K562 (cell line): ENCODE results near the gene CALHM4. TPM values are rescaled to one million over a fixed set of nuclear protein-coding genes. Genes with fewer than 3 reads are reported as not detected.
A peak's percentile ranks its signal among the peaks of the same experiment; 100 is the strongest.

Source experiments
- ATAC-seq: fragments of 200-7000 bp; cut with Tn5 transposase; 3 replicates; pipeline ENCODE4 v1.9.1; 2020; ENCODE audit warnings: moderate library complexity
- BruUV-seq: library from RNA; stranded (reverse); fragments of 400-500 nt; replicated peaks from 2 replicates; lab custom pipeline; 2021; lab: Mats Ljungman, UMichigan
- CTCF ChIA-PET: fragments of 300-600 bp; formaldehyde crosslinking; extraction: SDS; loops from one replicate; lab custom pipeline; 2021; ENCODE audit warnings: low intra/inter-chr PET ratio; lab: Yijun Ruan, JAX
- POLR2A ChIA-PET: fragments of 300-600, 350-650 bp; sonication (Branson Sonifier 250); formaldehyde crosslinking; extraction: SDS; loops from one replicate; lab custom pipeline; 2021; ENCODE audit warnings: antibody characterized with exemption, inconsistent platforms; lab: Yijun Ruan, JAX
- DNase-seq, 4 experiments: peaks; one replicate each; pipeline versions ENCODE4 v3.0.0 to v3.0.0-alpha.2; 2011 to 2018; ENCODE audit warnings: low spot score in 3 of 4, mixed read lengths in 3 of 4; ENCODE audit errors: extremely low read depth in 1 of 4
- FAIRE-seq: peaks from 2 replicates; lab custom pipeline; 2011; peaks lifted over from hg19 to GRCh38; lab: Jason Lieb, UNC
- H2AFZ ChIP-seq: 2 replicates; pipeline ENCODE4 v1.6.0; 2011; ENCODE audit warnings: low read depth, low read length, control low read depth, inconsistent platforms
- H3K27ac ChIP-seq: fragments of 200-600 bp; 3 replicates; pipeline ENCODE4 v1.8.0; 2011; ENCODE audit warnings: low read depth, mild to moderate bottlenecking, control low read depth, inconsistent platforms, low read length, moderate library complexity, mixed read lengths; ENCODE audit errors: extremely low read depth
- H3K27me3 ChIP-seq, 2 experiments: fragments of 300-600 bp in 1 of 2; 2 replicates in 1 of 2; 3 replicates in 1 of 2; pipeline versions ENCODE4 v1.6.0 to v1.8.0; 2011; ENCODE audit warnings: inconsistent platforms in 2 of 2, low read length in 2 of 2, mild to moderate bottlenecking in 1 of 2, mixed read lengths in 1 of 2, moderate library complexity in 1 of 2; ENCODE audit not compliant: control insufficient read depth in 2 of 2, insufficient read depth in 2 of 2
- H3K36me3 ChIP-seq: fragments of 300-600 bp; 3 replicates; pipeline ENCODE4 v1.8.0; 2011; ENCODE audit warnings: mild to moderate bottlenecking, low read length, inconsistent platforms; ENCODE audit not compliant: control insufficient read depth, insufficient read depth
- H3K4me1 ChIP-seq, 2 experiments: fragments of 200-600 bp in 1 of 2; replicated peaks in 1 of 2; 2 replicates in 1 of 2; 3 replicates in 1 of 2; pipeline versions ENCODE4 v1.5.1 to v1.8.0; 2011; ENCODE audit warnings: inconsistent platforms in 2 of 2, low read length in 2 of 2, mild to moderate bottlenecking in 1 of 2, mixed read lengths in 1 of 2, moderate library complexity in 1 of 2; ENCODE audit not compliant: control insufficient read depth in 2 of 2, insufficient read depth in 2 of 2
- H3K4me2 ChIP-seq: 2 replicates; pipeline ENCODE4 v1.6.1; 2011; ENCODE audit warnings: low read length, control low read depth, inconsistent platforms, mixed read lengths; ENCODE audit not compliant: insufficient read depth
- H3K4me3 ChIP-seq: fragments of 200-600 bp; sonication (generic), shearing (Covaris generic); 2 replicates; pipeline ENCODE4 v1.5.1; 2016; ENCODE audit warnings: control low read depth, inconsistent platforms
- H3K79me2 ChIP-seq: fragments of 200-600 bp; 3 replicates; pipeline ENCODE4 v1.8.0; 2011; ENCODE audit warnings: low read length, inconsistent platforms; ENCODE audit not compliant: control insufficient read depth, insufficient read depth
- H3K9ac ChIP-seq, 2 experiments: 2 replicates each; pipeline versions ENCODE4 v1.6.0 to v1.6.1; 2011; ENCODE audit warnings: low read depth in 2 of 2, low read length in 2 of 2, control low read depth in 1 of 2, inconsistent platforms in 1 of 2, mild to moderate bottlenecking in 1 of 2, mixed read lengths in 1 of 2; ENCODE audit not compliant: insufficient read depth in 1 of 2
- H3K9me1 ChIP-seq: one replicate; pipeline ENCODE4 v1.6.0; 2011; ENCODE audit warnings: inconsistent platforms, mild to moderate bottlenecking, low read length, moderate library complexity; ENCODE audit not compliant: control insufficient read depth, insufficient read depth
- H3K9me3 ChIP-seq: replicated peaks from 2 replicates; pipeline ENCODE4 v1.5.1; 2011; ENCODE audit warnings: low read depth, low read length, inconsistent platforms; ENCODE audit not compliant: control insufficient read depth, insufficient read depth
- H4K20me1 ChIP-seq: replicated peaks from 2 replicates; pipeline ENCODE4 v1.6.1; 2011; ENCODE audit warnings: low read length, inconsistent platforms, mixed read lengths; ENCODE audit not compliant: control insufficient read depth, insufficient read depth
- KDM1A ChIP-seq, 2 experiments: fragments of 450-650 bp; IDR thresholded peaks; 2 replicates each; pipeline ENCODE4 v1.6.1; 2016; ENCODE audit warnings: mild to moderate bottlenecking in 2 of 2
- NR2F6 ChIP-seq: fragments of 450-650 bp; formaldehyde crosslinking; IDR thresholded peaks from 2 replicates; pipeline ENCODE4 v1.4.0; 2020; ENCODE audit warnings: mild to moderate bottlenecking
- SRSF1 ChIP-seq: fragments of 200-400 bp; formaldehyde crosslinking; IDR thresholded peaks from 2 replicates; pipeline ENCODE4 v1.6.1; 2017; ENCODE audit warnings: mild to moderate bottlenecking, low read depth, low read length, moderate library complexity
- WGBS: fragments of 100-300 bp; shearing (Covaris generic); methylation state at CpG from one replicate; pipeline ENCODE4 v1.1.6; 2016; ENCODE audit warnings: low coverage, mixed read lengths; ENCODE audit not compliant: insufficient coverage; ENCODE audit errors: missing lambda C conversion rate; 5-methylcytosine and 5-hydroxymethylcytosine counted together
- in situ Hi-C: fragments of 300-500 bp; cut with MboI; formaldehyde crosslinking; loops from 4 replicates; pipeline ENCODE4 v1.15.0; 2018; ENCODE audit warnings: inconsistent platforms, mixed read lengths
- intact Hi-C: fragments of 100-400 bp; cut with micrococcal nuclease; formaldehyde crosslinking; loops from 2 replicates; pipeline ENCODE4 v1.14.2; 2022
- polyA plus RNA-seq, 8 experiments: library from polyadenylated mRNA; depleted of rRNA in 4 of 8; stranded (reverse) in 5 of 8; unstranded in 3 of 8; fragments of >200 nt; fragmentation: Nextera tagmentation in 2 of 8; fragmentation: Illumina TruSeq in 1 of 8; extraction: Ambion mirVana in 2 of 8; extraction: Trizol in 1 of 8; gene quantifications; 2 replicates each; pipeline versions ENCODE4 v1.2.1 to v1.2.3, GENCODE V29; 2011 to 2014; ENCODE audit warnings: inconsistent platforms in 1 of 8, missing spikeins in 1 of 8
- total RNA-seq, 7 experiments: library from RNA; depleted of rRNA in 6 of 7; stranded (reverse); fragments of >200 nt in 6 of 7; fragmentation: Illumina TruSeq in 2 of 7; extraction: Trizol in 2 of 7; gene quantifications; 2 replicates each; pipeline versions ENCODE4 v1.2.1 to v1.2.3, GENCODE V29; 2011 to 2021; ENCODE audit warnings: low replicate concordance in 1 of 7
- TF ChIP-seq, protein P1 (sequence below): fragments of 450-650 bp; IDR thresholded peaks from 2 replicates; pipeline ENCODE4 v1.6.1; 2017; ENCODE audit warnings: antibody characterized with exemption, mild to moderate bottlenecking

The CALHM4 gene
- total and polyA plus RNA-seq, 9 of the 15 experiments (the other 6 are each of a cell fraction or from before 2014, with no cell fraction given), result not detected

GRCh38 chr6:116529466-116530290 is 23.9 kb upstream of the CALHM4 start:
- H3K79me2 ChIP-seq, result no peaks in the 10 kb centered on the region
- DNase-seq (no peak), FAIRE-seq (no peak), ATAC-seq (no peak)
- TF ChIP-seq KDM1A (IDR thresholded peaks at IDR 0.05), result peak in 1 of 2 experiments; percentile 28; a peak in 2 of 4 replicates
- TF ChIP-seq NR2F6 (CRISPR knock-in tag), result no peak
- WGBS, result 4% methylated on average over 3 of the region's 3 CpGs
- CTCF ChIA-PET, result interaction anchor here (0.5 to 1.6 kb wide), 2 partner anchors 159 to 242 kb away, joined by 3 to 4 read pairs; no protein-coding TSS in a partner anchor
- H2AFZ ChIP-seq, result no peak overlapping the region
- POLR2A ChIA-PET, result no interaction called here
- H3K27ac ChIP-seq, result no peak overlapping the region
- no peaks in the 10 kb centered on the region for H3K36me3 ChIP-seq
- H3K9ac ChIP-seq, result no peak overlapping the region
- intact Hi-C loops, result no loop called here
- BruUV-seq, result no TSS peak
- peaks cover 0 to 2% of the 10 kb centered on the region in 2 experiments; a peak in 1 of 5 replicates for H3K4me1 ChIP-seq
- no peak overlapping the region for H3K4me3 ChIP-seq
- H3K4me2 ChIP-seq, result no peak overlapping the region
- H3K27me3 ChIP-seq, result peaks cover 0 to 4% of the 10 kb centered on the region in 2 experiments; a peak in 2 of 5 replicates
- in situ Hi-C loops, result loop anchor here (10.0 kb wide), 1 partner anchor 265 kb away; no protein-coding TSS in a partner anchor
- no peaks in the 10 kb centered on the region for H4K20me1 ChIP-seq
- no peaks in the 10 kb centered on the region for H3K9me1 ChIP-seq
- no peaks in the 10 kb centered on the region for H3K9me3 ChIP-seq

DNA sequence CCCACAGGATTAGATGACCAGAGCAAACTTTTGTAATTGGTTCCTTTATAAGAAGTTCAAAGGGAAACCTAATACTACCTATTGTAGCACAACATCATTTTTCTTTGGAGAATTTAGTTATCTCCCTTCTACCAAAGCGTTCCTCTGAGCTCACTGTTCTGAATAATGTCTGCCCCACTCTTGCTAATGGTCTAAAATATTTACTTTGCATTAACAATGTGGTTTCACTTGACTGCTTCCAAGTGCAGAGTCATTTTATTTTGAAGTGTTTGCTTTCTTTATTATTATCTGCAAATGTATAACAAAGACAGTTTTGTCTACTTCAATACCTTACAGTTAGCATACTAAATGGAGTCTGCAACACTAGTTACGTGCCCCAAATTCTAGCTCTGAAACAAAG is 23.1 kb upstream of the CALHM4 start:
- CTCF ChIA-PET, result interaction anchor here (1.6 kb wide), 1 partner anchor 243 kb away, joined by 3 read pairs; no protein-coding TSS in a partner anchor
- 4% methylated on average over 2 of the region's 2 CpGs for WGBS
- POLR2A ChIA-PET, result no interaction called here
- Histone ChIP-seq H3K9me1 (no peaks in the 10 kb centered on the region), H3K9me3 (no peaks in the 10 kb centered on the region), H3K79me2 (no peaks in the 10 kb centered on the region), H4K20me1 (no peaks in the 10 kb centered on the region), H2AFZ (no peak overlapping the region), H3K9ac (no peak overlapping the region), H3K27ac (no peak overlapping the region), H3K4me1 (peaks cover 0 to 2% of the 10 kb centered on the region in 2 experiments; a peak in 1 of 5 replicates), H3K27me3 (peaks cover 0 to 4% of the 10 kb centered on the region in 2 experiments; a peak in 2 of 5 replicates), H3K4me3 (no peak overlapping the region), H3K36me3 (no peaks in the 10 kb centered on the region), H3K4me2 (no peak overlapping the region)
- DNase-seq (no peak), FAIRE-seq (no peak), ATAC-seq (no peak)
- in situ Hi-C loops, result loop anchor here (10.0 kb wide), 1 partner anchor 266 kb away; no protein-coding TSS in a partner anchor
- intact Hi-C loops, result no loop called here
- no TSS peak for BruUV-seq
- TF ChIP-seq SRSF1, result no peak
- TF ChIP-seq, protein P1, sequence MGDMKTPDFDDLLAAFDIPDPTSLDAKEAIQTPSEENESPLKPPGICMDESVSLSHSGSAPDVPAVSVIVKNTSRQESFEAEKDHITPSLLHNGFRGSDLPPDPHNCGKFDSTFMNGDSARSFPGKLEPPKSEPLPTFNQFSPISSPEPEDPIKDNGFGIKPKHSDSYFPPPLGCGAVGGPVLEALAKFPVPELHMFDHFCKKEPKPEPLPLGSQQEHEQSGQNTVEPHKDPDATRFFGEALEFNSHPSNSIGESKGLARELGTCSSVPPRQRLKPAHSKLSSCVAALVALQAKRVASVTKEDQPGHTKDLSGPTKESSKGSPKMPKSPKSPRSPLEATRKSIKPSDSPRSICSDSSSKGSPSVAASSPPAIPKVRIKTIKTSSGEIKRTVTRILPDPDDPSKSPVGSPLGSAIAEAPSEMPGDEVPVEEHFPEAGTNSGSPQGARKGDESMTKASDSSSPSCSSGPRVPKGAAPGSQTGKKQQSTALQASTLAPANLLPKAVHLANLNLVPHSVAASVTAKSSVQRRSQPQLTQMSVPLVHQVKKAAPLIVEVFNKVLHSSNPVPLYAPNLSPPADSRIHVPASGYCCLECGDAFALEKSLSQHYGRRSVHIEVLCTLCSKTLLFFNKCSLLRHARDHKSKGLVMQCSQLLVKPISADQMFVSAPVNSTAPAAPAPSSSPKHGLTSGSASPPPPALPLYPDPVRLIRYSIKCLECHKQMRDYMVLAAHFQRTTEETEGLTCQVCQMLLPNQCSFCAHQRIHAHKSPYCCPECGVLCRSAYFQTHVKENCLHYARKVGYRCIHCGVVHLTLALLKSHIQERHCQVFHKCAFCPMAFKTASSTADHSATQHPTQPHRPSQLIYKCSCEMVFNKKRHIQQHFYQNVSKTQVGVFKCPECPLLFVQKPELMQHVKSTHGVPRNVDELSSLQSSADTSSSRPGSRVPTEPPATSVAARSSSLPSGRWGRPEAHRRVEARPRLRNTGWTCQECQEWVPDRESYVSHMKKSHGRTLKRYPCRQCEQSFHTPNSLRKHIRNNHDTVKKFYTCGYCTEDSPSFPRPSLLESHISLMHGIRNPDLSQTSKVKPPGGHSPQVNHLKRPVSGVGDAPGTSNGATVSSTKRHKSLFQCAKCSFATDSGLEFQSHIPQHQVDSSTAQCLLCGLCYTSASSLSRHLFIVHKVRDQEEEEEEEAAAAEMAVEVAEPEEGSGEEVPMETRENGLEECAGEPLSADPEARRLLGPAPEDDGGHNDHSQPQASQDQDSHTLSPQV, result no peak
